Thoracic aorta (tissue), 2 donors: ENCODE data around the gene STK39. TPM values are rescaled to one million over a fixed set of nuclear protein-coding genes. Genes with fewer than 3 reads are reported as not detected.

Source experiments
- ATAC-seq: fragments of 150-250 bp; one replicate; pipeline ENCODE4 v1.8.0; 2017; ENCODE audit warnings: low read depth; ENCODE audit not compliant: insufficient number of reproducible peaks, low FRiP score
- DNase-seq: peaks from one replicate; pipeline ENCODE4 v3.0.0-alpha.2; 2020; ENCODE audit warnings: low spot score
- H3K27ac ChIP-seq, 2 donors: fragments of 200-600 bp; sonication (generic); 1 replicate in 1 of 2; 2 replicates in 1 of 2; pipeline ENCODE4 v1.5.1; 2016; ENCODE audit warnings: mild to moderate bottlenecking in 2 of 2, moderate library complexity in 2 of 2
- H3K27me3 ChIP-seq: fragments of 200-600 bp; sonication (generic); replicated peaks from 2 replicates; pipeline ENCODE4 v1.6.0; 2016; ENCODE audit warnings: mild to moderate bottlenecking; ENCODE audit not compliant: insufficient read depth
- H3K36me3 ChIP-seq: fragments of 200-600 bp; sonication (generic); one replicate; pipeline ENCODE4 v1.5.1; 2016
- H3K4me1 ChIP-seq, 2 donors: fragments of 200-600 bp; sonication (generic); 1 replicate in 1 of 2; 2 replicates in 1 of 2; pipeline versions ENCODE4 v1.5.1 to v1.6.0; 2016; ENCODE audit warnings: low read depth in 2 of 2, mild to moderate bottlenecking in 1 of 2; ENCODE audit not compliant: control insufficient read depth in 1 of 2
- H3K4me3 ChIP-seq: fragments of 200-600 bp; sonication (generic); 2 replicates; pipeline ENCODE4 v1.5.1; 2016; ENCODE audit warnings: mild to moderate bottlenecking
- H3K9me3 ChIP-seq: fragments of 200-600 bp; sonication (generic); 2 replicates; pipeline ENCODE4 v1.5.1; 2016
- CTCF ChIP-seq: fragments of 200-600 bp; sonication (generic); IDR thresholded peaks from one replicate; pipeline ENCODE4 v1.5.1; 2019; ENCODE audit warnings: antibody characterized with exemption
- total RNA-seq, 2 donors: library from RNA; depleted of rRNA; stranded (reverse); fragments of >200 nt; gene quantifications; one replicate each; pipeline versions ENCODE4 v1.1.0 to v1.2.3, GENCODE V29; 2016

STK39 gene
- total RNA-seq, 2 donors from 2014 or later, result 11.5 to 18.5 TPM

GRCh38 chr2:168152902-168153530 lies 94.4 kb downstream of the STK39 start:
- peaks cover 0 to 8% of the 10 kb centered on the region in 2 donors for H3K4me1 ChIP-seq
- H3K36me3 ChIP-seq, result no peaks in the 10 kb centered on the region
- DNase-seq (no peak), ATAC-seq (no peak)
- TF ChIP-seq CTCF, result no peak
- H3K27me3 ChIP-seq, result no peaks in the 10 kb centered on the region
- H3K27ac ChIP-seq, result no peak overlapping the region
- H3K4me3 ChIP-seq, result no peak overlapping the region
- H3K9me3 ChIP-seq, result no peaks in the 10 kb centered on the region

GRCh38 chr2:168149986-168150385 lies 97.4 kb downstream of the STK39 start:
- no peaks in the 10 kb centered on the region for H3K27me3 ChIP-seq
- H3K9me3 ChIP-seq, result no peaks in the 10 kb centered on the region
- no peak for ATAC-seq
- H3K36me3 ChIP-seq, result no peaks in the 10 kb centered on the region
- no peak overlapping the region for H3K4me3 ChIP-seq
- no peak overlapping the region for H3K27ac ChIP-seq
- no peak for TF ChIP-seq CTCF
- DNase-seq, result no peak
- peaks cover 0 to 2% of the 10 kb centered on the region in 2 donors for H3K4me1 ChIP-seq

- Histone ChIP-seq H3K4me3 (no peak overlapping the region), H3K4me1 (peaks cover 0 to 2% of the 10 kb centered on the region in 2 donors), H3K27ac (no peak overlapping the region), H3K36me3 (no peaks in the 10 kb centered on the region), H3K27me3 (no peaks in the 10 kb centered on the region), H3K9me3 (no peaks in the 10 kb centered on the region)
- no peak for DNase-seq
- no peak for TF ChIP-seq CTCF
- no peak for ATAC-seq
Measured at GRCh38 chr2:168149150-168149974, 98.0 kb downstream of the STK39 start.

GRCh38 chr2:168147830-168148794 lies 99.3 kb downstream of the STK39 start:
- no peak for ATAC-seq
- no peak for TF ChIP-seq CTCF
- no peaks in the 10 kb centered on the region for H3K36me3 ChIP-seq
- no peaks in the 10 kb centered on the region for H3K27me3 ChIP-seq
- peaks cover 0 to 2% of the 10 kb centered on the region in 2 donors for H3K4me1 ChIP-seq
- no peak for DNase-seq
- H3K9me3 ChIP-seq, result no peaks in the 10 kb centered on the region
- no peak overlapping the region for H3K27ac ChIP-seq
- no peak overlapping the region for H3K4me3 ChIP-seq
